ENCODE data around the gene GGT5. TPM values are rescaled to one million over a fixed set of nuclear protein-coding genes. Genes with fewer than 3 reads are reported as not detected.
"Not testable (repeated sequence)": the region's sequence is repeated elsewhere in the genome, so short reads cannot be mapped to it uniquely, and the experiment has no call there.

The GGT5 gene
- total RNA-seq, 1 donor from 2014 or later: 5.0 TPM

GRCh38 chr22:24201681-24202614 is 42.9 kb downstream of the GGT5 start:
- ATAC-seq: no peak

GRCh38 chr22:24200619-24201212 is 44.2 kb downstream of the GGT5 start:
- peak; percentile 31 for ATAC-seq

GRCh38 chr22:24198682-24199052 is 46.2 kb downstream of the GGT5 start:
- no peak for ATAC-seq

- no peak for ATAC-seq
These were observed 53.0 kb downstream of the GGT5 start for GRCh38 chr22:24191893-24192292.

GRCh38 chr22:24191381-24191841 is 53.5 kb downstream of the GGT5 start:
- ATAC-seq: no peak

GRCh38 chr22:24190596-24191208 is 54.2 kb downstream of the GGT5 start:
- ATAC-seq: no peak

- ATAC-seq: no peak
These were observed 54.7 kb downstream of the GGT5 start for GRCh38 chr22:24190159-24190540.

- ATAC-seq: peak; percentile 80
These were observed 55.4 kb downstream of the GGT5 start for GRCh38 chr22:24189249-24190158.

GRCh38 chr22:24188705-24189248 is 56.1 kb downstream of the GGT5 start:
- ATAC-seq: no peak

- ATAC-seq: no peak
These were observed 56.9 kb downstream of the GGT5 start for GRCh38 chr22:24187731-24188644.

- ATAC-seq: no peak
These were observed 57.8 kb downstream of the GGT5 start for GRCh38 chr22:24186892-24187670.

GRCh38 chr22:24186352-24186740 is 58.5 kb downstream of the GGT5 start:
- ATAC-seq: no peak

GRCh38 chr22:24185501-24186351 is 59.2 kb downstream of the GGT5 start:
- no peak for ATAC-seq

GRCh38 chr22:24185001-24185500 is 59.8 kb downstream of the GGT5 start:
- no peak for ATAC-seq

GRCh38 chr22:24184057-24184798 is 60.7 kb downstream of the GGT5 start:
- ATAC-seq: no peak

GRCh38 chr22:24183321-24184031 is 61.4 kb downstream of the GGT5 start:
- ATAC-seq: peak; percentile 65

GRCh38 chr22:24182900-24183246 is 62.0 kb downstream of the GGT5 start:
- ATAC-seq: not testable (repeated sequence)

Measured in esophagus mucosa (tissue), 1 donor.